Stimulated activated CD8-positive, alpha-beta memory T cell treated with anti-CD3 and anti-CD28 coated beads, Interleukin-12 subunit alpha, Interleukin-12 subunit beta, amount 100 ng/mL, for 1 hour (primary cell): ENCODE measurements around the gene SLC35F6.

Source experiments
- DNase-seq: peaks from one replicate; pipeline ENCODE4 v3.0.0-alpha.2; 2020; ENCODE audit warnings: low read depth

SLC35F6 gene

GRCh38 chr2:26822877-26823276, 58.8 kb downstream of the SLC35F6 start:
- DNase-seq = no peak
